HepG2 (cell line): Measurements from ENCODE around the gene NT5M. TPM values are rescaled to one million over a fixed set of nuclear protein-coding genes. Genes with fewer than 3 reads are reported as not detected.

Experiments used
- EP300 ChIP-seq, 3 experiments: sonication (generic) in 1 of 3; formaldehyde crosslinking in 1 of 3; IDR thresholded peaks; 2 replicates each; pipeline versions ENCODE4 v1.5.1 to v1.6.1; 2011 to 2020; ENCODE audit warnings: low read depth in 2 of 3, low read length in 2 of 3, borderline replicate concordance in 1 of 3, improper control_type of control experiment in 1 of 3, mild to moderate bottlenecking in 1 of 3, missing genetic modification reagents in 1 of 3, moderate library complexity in 1 of 3
- HDAC2 ChIP-seq: sonication (generic); formaldehyde crosslinking; IDR thresholded peaks from 2 replicates; pipeline ENCODE4 v1.4.0; 2020; ENCODE audit warnings: missing genetic modification reagents
- KLF6 ChIP-seq: IDR thresholded peaks from 2 replicates; pipeline ENCODE4 v1.8.0; 2016; ENCODE audit warnings: missing biosample characterization, missing genetic modification reagents
- PAF1 ChIP-seq: IDR thresholded peaks from 2 replicates; pipeline ENCODE4 v1.6.1; 2016; ENCODE audit warnings: missing genetic modification reagents, missing compliant biosample characterization
- RBM22 ChIP-seq: fragments of 200-400 bp; formaldehyde crosslinking; optimal IDR thresholded peaks from 2 replicates; pipeline ENCODE3; 2017; ENCODE audit warnings: mild to moderate bottlenecking, low read length, moderate library complexity
- RFX3 ChIP-seq: IDR thresholded peaks from 2 replicates; pipeline ENCODE4 v1.6.1; 2016; ENCODE audit warnings: missing biosample characterization, missing genetic modification reagents
- SIX4 ChIP-seq: sonication (generic); formaldehyde crosslinking; IDR thresholded peaks from 2 replicates; pipeline ENCODE4 v1.4.0; 2020; ENCODE audit warnings: missing genetic modification reagents
- SP2 ChIP-seq: sonication (generic); formaldehyde crosslinking; IDR thresholded peaks from 2 replicates; pipeline ENCODE4 v1.5.1; 2020; ENCODE audit warnings: mild to moderate bottlenecking, missing genetic modification reagents
- ZNF3 ChIP-seq: IDR thresholded peaks from 2 replicates; pipeline ENCODE4 v1.7.0; 2017; ENCODE audit warnings: inconsistent platforms
- ZNF589 ChIP-seq: sonication (generic); formaldehyde crosslinking; conservative IDR thresholded peaks from 2 replicates; pipeline ENCODE4 v1.8.0; 2022; ENCODE audit warnings: mild to moderate bottlenecking, moderate library complexity, missing genetic modification reagents
- ZNF616 ChIP-seq: sonication (generic); formaldehyde crosslinking; IDR thresholded peaks from 2 replicates; pipeline ENCODE4 v1.5.0; 2020; ENCODE audit warnings: low read depth, mild to moderate bottlenecking, missing genetic modification reagents
- polyA plus RNA-seq, 8 experiments: library from polyadenylated mRNA; depleted of rRNA in 3 of 8; stranded (reverse) in 7 of 8; unstranded in 1 of 8; fragments of >200 nt; fragmentation: Illumina TruSeq in 4 of 8; extraction: Trizol in 4 of 8; gene quantifications; 2 replicates each; pipeline versions ENCODE4 v1.2.1 to v1.2.3, GENCODE V29; 2011 to 2016; ENCODE audit warnings: low read depth in 4 of 8, missing spikeins in 1 of 8, mixed read lengths in 1 of 8; ENCODE audit not compliant: insufficient read depth in 1 of 8
- total RNA-seq, 5 experiments: library from RNA; depleted of rRNA; stranded (reverse); fragments of >200 nt; fragmentation: Illumina TruSeq; extraction: Trizol; gene quantifications; 2 replicates each; pipeline ENCODE4 v1.2.3, GENCODE V29; 2016; ENCODE audit warnings: low read depth in 1 of 5
- TF ChIP-seq, protein P1 (sequence below): sonication (generic); formaldehyde crosslinking; IDR thresholded peaks from 2 replicates; pipeline ENCODE4 v1.5.0; 2020; ENCODE audit warnings: missing genetic modification reagents
- TF ChIP-seq, protein P2 (sequence below): sonication (generic); formaldehyde crosslinking; IDR thresholded peaks from 2 replicates; pipeline ENCODE4 v1.9.0; 2021; ENCODE audit warnings: mild to moderate bottlenecking, missing genetic modification reagents
- TF ChIP-seq, protein P3 (sequence below): sonication (generic); formaldehyde crosslinking; IDR thresholded peaks from 2 replicates; pipeline ENCODE4 v1.4.0; 2020; ENCODE audit warnings: missing genetic modification reagents
- TF ChIP-seq, protein P4 (sequence below): sonication (generic); formaldehyde crosslinking; IDR thresholded peaks from 2 replicates; pipeline ENCODE4 v1.8.1; 2023; ENCODE audit warnings: mild to moderate bottlenecking, missing genetic modification reagents

Gene NT5M
- total and polyA plus RNA-seq, 2 of the 13 experiments (the other 11 are each of a cell fraction or from before 2014, with no cell fraction given), result 0.55 to 0.78 TPM

DNA sequence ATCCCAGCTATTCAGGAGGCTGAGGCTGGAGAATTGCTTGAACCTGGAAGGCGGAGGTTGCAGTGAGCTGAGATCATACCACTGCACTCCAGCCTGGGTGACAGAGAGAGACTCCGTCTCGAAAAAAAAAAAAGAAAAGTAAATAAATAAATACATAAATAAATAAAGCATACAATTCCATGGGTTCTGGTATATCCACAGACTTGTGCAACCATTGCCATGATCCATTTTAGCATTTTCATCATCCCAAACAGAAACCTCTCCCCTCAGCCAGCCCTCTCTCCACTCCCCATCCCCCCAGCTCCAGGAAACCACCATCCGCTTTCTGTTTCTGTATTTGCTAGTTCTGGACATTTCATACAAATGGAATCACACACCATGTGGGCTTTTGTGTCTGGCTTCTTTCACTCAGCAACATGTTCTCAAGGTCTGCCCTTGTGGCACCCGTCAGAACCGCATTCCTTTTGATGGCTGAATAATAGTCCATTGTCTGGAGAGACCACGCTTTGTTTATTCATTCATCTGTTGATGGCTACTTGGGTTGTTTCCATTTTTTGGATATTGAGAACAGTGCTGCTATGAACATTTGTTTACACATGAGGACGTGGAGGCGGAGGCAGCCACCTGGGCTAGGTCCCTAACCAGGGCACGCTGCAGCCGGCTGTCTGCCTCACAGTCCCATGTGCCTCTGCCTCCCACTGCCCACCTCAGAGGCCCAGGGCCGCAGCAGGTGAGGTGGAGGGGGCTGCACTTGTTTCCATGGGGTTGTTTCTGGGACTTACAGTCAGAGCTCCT, 76.2 kb downstream of the NT5M start (continued):
- TF ChIP-seq ZNF589 (CRISPR knock-in tag), result no peak
- TF ChIP-seq ZNF616 (CRISPR knock-in tag), result no peak
- TF ChIP-seq, protein P1, sequence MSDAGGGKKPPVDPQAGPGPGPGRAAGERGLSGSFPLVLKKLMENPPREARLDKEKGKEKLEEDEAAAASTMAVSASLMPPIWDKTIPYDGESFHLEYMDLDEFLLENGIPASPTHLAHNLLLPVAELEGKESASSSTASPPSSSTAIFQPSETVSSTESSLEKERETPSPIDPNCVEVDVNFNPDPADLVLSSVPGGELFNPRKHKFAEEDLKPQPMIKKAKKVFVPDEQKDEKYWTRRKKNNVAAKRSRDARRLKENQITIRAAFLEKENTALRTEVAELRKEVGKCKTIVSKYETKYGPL (CRISPR knock-in tag), result no peak
- TF ChIP-seq HDAC2 (CRISPR knock-in tag), result no peak
- TF ChIP-seq, protein P2, sequence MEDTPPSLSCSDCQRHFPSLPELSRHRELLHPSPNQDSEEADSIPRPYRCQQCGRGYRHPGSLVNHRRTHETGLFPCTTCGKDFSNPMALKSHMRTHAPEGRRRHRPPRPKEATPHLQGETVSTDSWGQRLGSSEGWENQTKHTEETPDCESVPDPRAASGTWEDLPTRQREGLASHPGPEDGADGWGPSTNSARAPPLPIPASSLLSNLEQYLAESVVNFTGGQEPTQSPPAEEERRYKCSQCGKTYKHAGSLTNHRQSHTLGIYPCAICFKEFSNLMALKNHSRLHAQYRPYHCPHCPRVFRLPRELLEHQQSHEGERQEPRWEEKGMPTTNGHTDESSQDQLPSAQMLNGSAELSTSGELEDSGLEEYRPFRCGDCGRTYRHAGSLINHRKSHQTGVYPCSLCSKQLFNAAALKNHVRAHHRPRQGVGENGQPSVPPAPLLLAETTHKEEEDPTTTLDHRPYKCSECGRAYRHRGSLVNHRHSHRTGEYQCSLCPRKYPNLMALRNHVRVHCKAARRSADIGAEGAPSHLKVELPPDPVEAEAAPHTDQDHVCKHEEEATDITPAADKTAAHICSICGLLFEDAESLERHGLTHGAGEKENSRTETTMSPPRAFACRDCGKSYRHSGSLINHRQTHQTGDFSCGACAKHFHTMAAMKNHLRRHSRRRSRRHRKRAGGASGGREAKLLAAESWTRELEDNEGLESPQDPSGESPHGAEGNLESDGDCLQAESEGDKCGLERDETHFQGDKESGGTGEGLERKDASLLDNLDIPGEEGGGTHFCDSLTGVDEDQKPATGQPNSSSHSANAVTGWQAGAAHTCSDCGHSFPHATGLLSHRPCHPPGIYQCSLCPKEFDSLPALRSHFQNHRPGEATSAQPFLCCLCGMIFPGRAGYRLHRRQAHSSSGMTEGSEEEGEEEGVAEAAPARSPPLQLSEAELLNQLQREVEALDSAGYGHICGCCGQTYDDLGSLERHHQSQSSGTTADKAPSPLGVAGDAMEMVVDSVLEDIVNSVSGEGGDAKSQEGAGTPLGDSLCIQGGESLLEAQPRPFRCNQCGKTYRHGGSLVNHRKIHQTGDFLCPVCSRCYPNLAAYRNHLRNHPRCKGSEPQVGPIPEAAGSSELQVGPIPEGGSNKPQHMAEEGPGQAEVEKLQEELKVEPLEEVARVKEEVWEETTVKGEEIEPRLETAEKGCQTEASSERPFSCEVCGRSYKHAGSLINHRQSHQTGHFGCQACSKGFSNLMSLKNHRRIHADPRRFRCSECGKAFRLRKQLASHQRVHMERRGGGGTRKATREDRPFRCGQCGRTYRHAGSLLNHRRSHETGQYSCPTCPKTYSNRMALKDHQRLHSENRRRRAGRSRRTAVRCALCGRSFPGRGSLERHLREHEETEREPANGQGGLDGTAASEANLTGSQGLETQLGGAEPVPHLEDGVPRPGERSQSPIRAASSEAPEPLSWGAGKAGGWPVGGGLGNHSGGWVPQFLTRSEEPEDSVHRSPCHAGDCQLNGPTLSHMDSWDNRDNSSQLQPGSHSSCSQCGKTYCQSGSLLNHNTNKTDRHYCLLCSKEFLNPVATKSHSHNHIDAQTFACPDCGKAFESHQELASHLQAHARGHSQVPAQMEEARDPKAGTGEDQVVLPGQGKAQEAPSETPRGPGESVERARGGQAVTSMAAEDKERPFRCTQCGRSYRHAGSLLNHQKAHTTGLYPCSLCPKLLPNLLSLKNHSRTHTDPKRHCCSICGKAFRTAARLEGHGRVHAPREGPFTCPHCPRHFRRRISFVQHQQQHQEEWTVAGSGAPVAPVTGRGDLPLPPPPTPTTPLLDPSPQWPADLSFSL (CRISPR knock-in tag), result no peak
- no peak for TF ChIP-seq PAF1 (CRISPR knock-in tag)
- no peak for TF ChIP-seq KLF6 (CRISPR knock-in tag)
- TF ChIP-seq RFX3 (CRISPR knock-in tag), result no peak
- peak; percentile 46; the same call in 1 of the 2 replicates for TF ChIP-seq ZNF3 (CRISPR knock-in tag)
- TF ChIP-seq, protein P3, sequence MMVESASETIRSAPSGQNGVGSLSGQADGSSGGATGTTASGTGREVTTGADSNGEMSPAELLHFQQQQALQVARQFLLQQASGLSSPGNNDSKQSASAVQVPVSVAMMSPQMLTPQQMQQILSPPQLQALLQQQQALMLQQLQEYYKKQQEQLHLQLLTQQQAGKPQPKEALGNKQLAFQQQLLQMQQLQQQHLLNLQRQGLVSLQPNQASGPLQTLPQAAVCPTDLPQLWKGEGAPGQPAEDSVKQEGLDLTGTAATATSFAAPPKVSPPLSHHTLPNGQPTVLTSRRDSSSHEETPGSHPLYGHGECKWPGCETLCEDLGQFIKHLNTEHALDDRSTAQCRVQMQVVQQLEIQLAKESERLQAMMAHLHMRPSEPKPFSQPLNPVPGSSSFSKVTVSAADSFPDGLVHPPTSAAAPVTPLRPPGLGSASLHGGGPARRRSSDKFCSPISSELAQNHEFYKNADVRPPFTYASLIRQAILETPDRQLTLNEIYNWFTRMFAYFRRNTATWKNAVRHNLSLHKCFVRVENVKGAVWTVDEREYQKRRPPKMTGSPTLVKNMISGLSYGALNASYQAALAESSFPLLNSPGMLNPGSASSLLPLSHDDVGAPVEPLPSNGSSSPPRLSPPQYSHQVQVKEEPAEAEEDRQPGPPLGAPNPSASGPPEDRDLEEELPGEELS, result peak; percentile 59; the same call in 1 of the 2 replicates
- no peak for TF ChIP-seq RBM22
- 0 out of 4 replicates have a peak, but pooled peaks of 1 of the 2 experiments have one; percentile 26 for TF ChIP-seq EP300 (IDR thresholded peaks at IDR 0.05; ENCODE audit: low read depth in 2 of 2, low read length in 2 of 2)
- no peak; the same call in 1 of the 2 replicates for TF ChIP-seq EP300 (CRISPR knock-in tag; IDR thresholded peaks at IDR 0.05; ENCODE audit: borderline replicate concordance)
- TF ChIP-seq SP2 (CRISPR knock-in tag), result no peak
- no peak for TF ChIP-seq SIX4 (CRISPR knock-in tag)
- TF ChIP-seq, protein P4, sequence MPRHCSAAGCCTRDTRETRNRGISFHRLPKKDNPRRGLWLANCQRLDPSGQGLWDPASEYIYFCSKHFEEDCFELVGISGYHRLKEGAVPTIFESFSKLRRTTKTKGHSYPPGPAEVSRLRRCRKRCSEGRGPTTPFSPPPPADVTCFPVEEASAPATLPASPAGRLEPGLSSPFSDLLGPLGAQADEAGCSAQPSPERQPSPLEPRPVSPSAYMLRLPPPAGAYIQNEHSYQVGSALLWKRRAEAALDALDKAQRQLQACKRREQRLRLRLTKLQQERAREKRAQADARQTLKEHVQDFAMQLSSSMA (CRISPR knock-in tag), result no peak
